Adrenal gland (tissue), 12 donors: ENCODE measurements around the gene TLE2. TPM values are rescaled to one million over a fixed set of nuclear protein-coding genes. Genes with fewer than 3 reads are reported as not detected.

Source experiments
- DNase-seq, 7 donors: peaks; one replicate each; pipeline ENCODE4 v3.0.0-alpha.2; 2019 to 2020
- H3K27ac ChIP-seq, 5 donors: fragments of 200-600 bp; sonication (generic) in 4 of 5; 1 replicate in 3 of 5; 2 replicates in 2 of 5; pipeline versions ENCODE4 v1.5.1 to v1.8.0; 2016 to 2020; ENCODE audit warnings: mild to moderate bottlenecking in 1 of 5
- H3K27me3 ChIP-seq: fragments of 200-600 bp; 2 replicates; pipeline ENCODE4 v1.8.0; 2021
- H3K36me3 ChIP-seq, 2 donors: fragments of 200-600 bp; replicated peaks in 1 of 2; 1 replicate in 1 of 2; 2 replicates in 1 of 2; pipeline versions ENCODE4 v1.5.1 to v1.8.0; 2018 to 2022
- H3K4me1 ChIP-seq, 2 donors: fragments of 200-600 bp; replicated peaks in 1 of 2; 1 replicate in 1 of 2; 2 replicates in 1 of 2; pipeline versions ENCODE4 v1.5.1 to v1.8.0; 2018 to 2021
- H3K4me3 ChIP-seq, 4 donors: fragments of 200-600 bp; sonication (generic) in 3 of 4; one replicate each; pipeline ENCODE4 v1.5.1; 2016 to 2018
- H3K9me3 ChIP-seq, 3 donors: fragments of 200-600 bp; sonication (generic) in 1 of 3; replicated peaks in 1 of 3; 1 replicate in 2 of 3; 2 replicates in 1 of 3; pipeline versions ENCODE4 v1.5.1 to v1.8.0; 2016 to 2021
- POLR2A ChIP-seq, 2 donors: fragments of 450-650 bp; IDR thresholded peaks; one replicate each; pipeline ENCODE4 v1.6.1; 2017; ENCODE audit warnings: antibody characterized with exemption in 2 of 2, mild to moderate bottlenecking in 2 of 2, moderate library complexity in 1 of 2
- WGBS, 4 donors: extraction: QIAGEN DNeasy Blood & Tissue Kit in 2 of 4; methylation state at CpG; one replicate each; pipeline versions ENCODE4 v1.1.5 to v1.1.7; 2013 to 2017; 5-methylcytosine and 5-hydroxymethylcytosine counted together
- intact Hi-C, 2 donors: fragments of 100-400 bp; cut with DNase I; formaldehyde crosslinking; loops; one replicate each; pipeline versions ENCODE4 v1.14.1 to v1.15.0; 2022 to 2023
- polyA plus RNA-seq, 3 donors: library from polyadenylated mRNA; stranded (reverse); fragments of 200-250 nt in 2 of 3; fragments of 350-450 nt in 1 of 3; fragmentation: Illumina TruSeq in 1 of 3; extraction: RNeasy Lipid Tissue Mini Kit (QIAGEN cat#74804) in 1 of 3; gene quantifications; one replicate each; pipeline ENCODE4 v1.2.3, GENCODE V29; 2013 to 2014
- total RNA-seq, 9 donors: library from RNA; depleted of rRNA in 4 of 9; stranded (reverse); fragments of >200 nt in 4 of 9; fragments of 120-200 nt in 1 of 9; fragmentation: NEBNext Ultra II Directional in 1 of 9; extraction: Animal tissue kit (Norgen Biotek cat#: 25700) in 1 of 9; gene quantifications; one replicate each; pipeline versions ENCODE4 v1.1.0 to v1.2.4, GENCODE V29; 2013 to 2023
- TF ChIP-seq, protein P1 (sequence below), 6 experiments: fragments of 450-650 bp in 4 of 6; fragments of 200-600 bp in 2 of 6; sonication (generic) in 1 of 6; IDR thresholded peaks; 1 replicate in 5 of 6; 2 replicates in 1 of 6; pipeline versions ENCODE4 v1.5.1 to v1.8.0; 2016 to 2021; ENCODE audit warnings: antibody characterized with exemption in 6 of 6, mild to moderate bottlenecking in 2 of 6, moderate library complexity in 1 of 6
- donor health status: healthy with polysubstance abuse.
- donor health status: Bipolar disorder and iron deficiency.
- donor health status: DM: yes; HTN: yes; CAD: no.
- donor health status: DM: no; HTN: no; CAD: no.
- donor health status: DM: no; HTN: no; CAD: no.
- donor health status: DM: yes; HTN: yes; CAD: no.

TLE2 gene
- total and polyA plus RNA-seq, 12 donors: 4.0 to 106 (median 57.2) TPM

- H3K4me3 ChIP-seq: peak overlapping the region in 1 of 4 donors; percentile 61
- TF ChIP-seq, protein P1, sequence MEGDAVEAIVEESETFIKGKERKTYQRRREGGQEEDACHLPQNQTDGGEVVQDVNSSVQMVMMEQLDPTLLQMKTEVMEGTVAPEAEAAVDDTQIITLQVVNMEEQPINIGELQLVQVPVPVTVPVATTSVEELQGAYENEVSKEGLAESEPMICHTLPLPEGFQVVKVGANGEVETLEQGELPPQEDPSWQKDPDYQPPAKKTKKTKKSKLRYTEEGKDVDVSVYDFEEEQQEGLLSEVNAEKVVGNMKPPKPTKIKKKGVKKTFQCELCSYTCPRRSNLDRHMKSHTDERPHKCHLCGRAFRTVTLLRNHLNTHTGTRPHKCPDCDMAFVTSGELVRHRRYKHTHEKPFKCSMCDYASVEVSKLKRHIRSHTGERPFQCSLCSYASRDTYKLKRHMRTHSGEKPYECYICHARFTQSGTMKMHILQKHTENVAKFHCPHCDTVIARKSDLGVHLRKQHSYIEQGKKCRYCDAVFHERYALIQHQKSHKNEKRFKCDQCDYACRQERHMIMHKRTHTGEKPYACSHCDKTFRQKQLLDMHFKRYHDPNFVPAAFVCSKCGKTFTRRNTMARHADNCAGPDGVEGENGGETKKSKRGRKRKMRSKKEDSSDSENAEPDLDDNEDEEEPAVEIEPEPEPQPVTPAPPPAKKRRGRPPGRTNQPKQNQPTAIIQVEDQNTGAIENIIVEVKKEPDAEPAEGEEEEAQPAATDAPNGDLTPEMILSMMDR (IDR thresholded peaks at IDR 0.05): no peak
- TF ChIP-seq POLR2A (IDR thresholded peaks at IDR 0.05): no peak
- DNase-seq: no peak
- peaks cover 18 to 48% of the 10 kb centered on the region in 2 donors for H3K4me1 ChIP-seq
- no peaks in the 10 kb centered on the region for H3K9me3 ChIP-seq
- H3K27me3 ChIP-seq: no peaks in the 10 kb centered on the region
- H3K36me3 ChIP-seq: no peaks in the 10 kb centered on the region
- H3K27ac ChIP-seq: peak overlapping the region in 3 of 5 donors; percentile 8 to 77 (median 47)
- intact Hi-C loops: loop anchor here in 1 of 2 donors (10.0 kb wide), 1 partner anchor 57 kb away; no protein-coding TSS in a partner anchor
- 49 to 70% (median 57%) methylated on average over 8 to 10 of the region's 10 CpGs for WGBS, 4 donors
Measured at GRCh38 chr19:2977746-2978138, 51.3 kb downstream of the TLE2 start.

DNA sequence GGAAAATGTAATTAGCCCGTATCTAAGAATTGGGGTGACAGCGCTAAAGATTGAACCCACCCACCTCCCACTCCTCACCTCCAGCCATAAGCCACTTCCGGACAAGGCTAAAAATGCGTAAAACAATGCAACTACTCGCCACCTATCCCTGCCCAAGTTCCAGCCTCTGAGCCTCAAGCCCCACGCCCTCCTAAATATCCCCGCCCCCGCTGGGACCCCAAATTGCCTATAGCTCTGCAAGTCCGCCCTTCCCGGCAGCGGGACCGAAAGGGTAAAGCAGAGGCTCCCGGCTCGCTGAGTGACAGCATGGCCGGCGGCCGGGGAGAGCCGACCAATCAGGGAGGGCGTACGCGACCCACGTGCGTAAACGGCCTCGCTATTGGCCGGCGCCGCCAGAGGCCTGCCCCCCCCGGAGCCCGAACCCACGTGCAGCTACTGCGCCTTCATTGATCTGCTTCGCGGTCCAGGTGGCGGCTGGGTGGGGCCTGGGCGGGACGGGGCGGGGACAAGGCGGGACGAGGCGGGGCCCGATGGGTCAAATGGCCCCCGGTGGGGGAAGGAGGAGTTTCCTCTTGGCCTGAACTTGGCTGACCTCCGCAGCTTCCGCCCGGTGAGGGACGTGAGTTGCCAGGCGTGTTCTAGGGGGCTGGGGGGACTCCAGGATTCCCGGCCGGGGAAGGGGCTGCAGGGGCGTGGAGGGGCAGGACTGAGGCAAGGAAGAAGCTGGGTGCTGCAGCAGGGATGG, 51.9 kb downstream of the TLE2 start, which contains the start of gene TLE6:
Gene TLE6 (plus strand): TSS at position 564 of the 745 bp plus-strand sequence. CDS start 670 bp downstream, outside the sequence.
- H3K27me3 ChIP-seq: no peaks in the 10 kb centered on the region
- no peak for TF ChIP-seq POLR2A (IDR thresholded peaks at IDR 0.05)
- TF ChIP-seq, protein P1 (IDR thresholded peaks at IDR 0.05): no peak
- H3K9me3 ChIP-seq: no peaks in the 10 kb centered on the region
- WGBS, 4 donors: 0 to 1% (median 1%) methylated on average over 17 to 51 of the region's 51 CpGs
- peak; percentile 97 to 99 (median 98) for DNase-seq
- H3K4me1 ChIP-seq: peaks cover 15 to 50% of the 10 kb centered on the region in 2 donors
- intact Hi-C loops: loop anchor here in 1 of 2 donors (10.0 kb wide), 1 partner anchor 58 kb away; no protein-coding TSS in a partner anchor
- H3K4me3 ChIP-seq: peak within 1 kb of the TSS in 3 of 4 donors; percentile 33 to 61 (median 35)
- no peaks in the 10 kb centered on the region for H3K36me3 ChIP-seq
- peak within 1 kb of the TSS in 4 of 5 donors; percentile 8 to 77 (median 28) for H3K27ac ChIP-seq

DNA sequence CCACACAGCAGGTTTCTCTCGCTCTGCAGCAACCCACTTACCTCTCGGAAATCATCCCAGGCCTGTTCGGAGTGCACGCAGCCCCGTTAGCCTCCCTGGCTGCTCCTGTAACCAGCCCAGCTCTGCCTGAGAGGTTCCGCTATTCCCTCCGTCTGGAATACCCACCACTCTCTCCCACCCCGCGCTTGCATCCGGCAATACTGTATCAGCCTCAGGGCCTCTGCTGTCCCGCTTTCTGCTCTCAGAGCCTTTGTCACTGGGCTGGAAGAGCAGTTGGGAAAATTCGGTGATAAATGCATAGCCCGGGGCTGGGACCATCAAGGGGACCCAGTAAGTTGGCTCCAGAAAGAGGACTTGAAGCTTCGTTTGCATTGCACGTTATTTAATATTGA, 52.5 kb downstream of the TLE2 start:
- TF ChIP-seq, protein P1 (IDR thresholded peaks at IDR 0.05): no peak
- no peak for TF ChIP-seq POLR2A (IDR thresholded peaks at IDR 0.05)
- Histone ChIP-seq H3K27me3 (no peaks in the 10 kb centered on the region), H3K36me3 (no peaks in the 10 kb centered on the region), H3K4me3 (peak overlapping the region in 3 of 4 donors; percentile 33 to 61 (median 35)), H3K9me3 (no peaks in the 10 kb centered on the region), H3K27ac (peak overlapping the region in 3 of 5 donors; percentile 8 to 77 (median 47)), H3K4me1 (peaks cover 21 to 56% of the 10 kb centered on the region in 2 donors)
- intact Hi-C loops: loop anchor here in 1 of 2 donors (10.0 kb wide), 1 partner anchor 58 kb away; no protein-coding TSS in a partner anchor
- no peak for DNase-seq
- 9 to 14% (median 10%) methylated on average over 15 of the region's 15 CpGs for WGBS, 4 donors

DNA sequence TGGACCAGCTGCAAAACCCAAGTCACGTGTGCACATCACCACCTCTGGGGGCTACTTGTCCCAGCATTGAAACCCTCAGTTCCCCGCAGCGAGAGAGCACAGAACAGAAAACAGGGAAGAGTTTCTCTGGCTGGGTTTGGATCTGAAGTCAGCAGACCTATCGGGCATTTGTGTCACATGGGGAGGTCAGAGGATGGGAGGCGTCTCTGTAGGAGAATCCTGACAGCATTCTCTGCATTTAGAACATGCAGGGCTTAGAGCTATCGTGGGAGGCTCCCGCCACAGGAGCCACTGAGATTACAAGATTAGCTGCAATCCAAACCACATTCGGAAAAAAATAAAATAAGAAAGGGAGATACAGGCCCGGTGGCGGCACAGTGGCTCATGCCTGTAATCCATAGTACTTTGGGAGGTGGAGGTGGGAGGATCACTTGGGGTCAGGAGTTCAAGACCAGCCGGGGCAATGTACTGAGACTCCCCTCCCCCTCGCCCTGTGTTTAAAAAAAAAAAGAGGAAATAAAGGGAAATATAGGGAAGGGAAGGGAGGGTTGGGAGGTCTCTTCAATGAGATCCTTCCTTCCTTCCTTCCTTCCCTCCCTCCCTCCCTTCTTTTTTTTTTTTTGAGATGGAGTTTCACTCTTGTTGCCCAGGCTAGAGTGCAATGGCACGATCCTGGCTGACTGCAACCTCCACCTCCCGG, 54.6 kb downstream of the TLE2 start:
- DNase-seq: peak; percentile 40 to 79 (median 59)
- TF ChIP-seq, protein P1 (IDR thresholded peaks at IDR 0.05): no peak
- TF ChIP-seq POLR2A (IDR thresholded peaks at IDR 0.05): no peak
- no peaks in the 10 kb centered on the region for H3K27me3 ChIP-seq
- no peaks in the 10 kb centered on the region for H3K36me3 ChIP-seq
- 25 to 32% (median 29%) methylated on average over 14 of the region's 14 CpGs for WGBS, 4 donors
- intact Hi-C loops: loop anchor here in 1 of 2 donors (10.0 kb wide), 1 partner anchor 60 kb away; no protein-coding TSS in a partner anchor
- H3K9me3 ChIP-seq: no peaks in the 10 kb centered on the region
- peak overlapping the region in 4 of 5 donors; percentile 33 to 85 (median 74) for H3K27ac ChIP-seq
- peaks cover 26 to 66% of the 10 kb centered on the region in 2 donors for H3K4me1 ChIP-seq
- H3K4me3 ChIP-seq: no peak overlapping the region
